Measurements from ENCODE around the gene CHCHD2.

DNA sequence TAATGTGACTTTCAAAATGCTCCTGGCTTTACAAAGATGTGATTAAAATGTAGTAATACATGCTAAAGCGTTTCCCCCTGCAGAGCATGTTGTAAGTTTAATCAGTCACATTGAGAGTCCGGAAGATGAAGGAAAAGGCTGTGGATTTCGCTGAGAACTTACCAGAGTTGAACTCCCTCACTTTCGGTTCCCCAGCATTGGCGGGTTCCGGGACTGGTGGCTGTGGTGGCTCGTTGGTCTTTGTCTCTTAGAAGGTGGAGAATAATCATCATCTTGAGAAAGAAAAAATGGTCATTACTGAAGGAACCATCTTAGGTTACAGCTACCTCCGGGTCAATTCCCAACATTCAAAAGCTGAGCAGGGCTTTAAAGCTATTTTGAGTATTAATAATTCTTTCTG is 19.6 kb upstream of the CHCHD2 start:
- TF ChIP-seq POLR2A (IDR thresholded peaks at IDR 0.05): no peak
- no peak for TF ChIP-seq CTCF (IDR thresholded peaks at IDR 0.05)
